DND-41 (cell line): ENCODE data around the gene HEPACAM2.

Experiments
- CTCF ChIP-seq: IDR thresholded peaks from 2 replicates; pipeline ENCODE4 v1.5.1; 2012; ENCODE audit warnings: borderline replicate concordance, low read length, moderate library complexity, mild to moderate bottlenecking; ENCODE audit not compliant: poor library complexity, severe bottlenecking; ENCODE audit errors: extremely low read depth
- EZH2 ChIP-seq: IDR thresholded peaks from 3 replicates; pipeline ENCODE4 v1.6.1; 2012; ENCODE audit warnings: borderline replicate concordance, low read depth, mild to moderate bottlenecking, moderate library complexity, low read length, inconsistent platforms; ENCODE audit not compliant: severe bottlenecking

- TF ChIP-seq CTCF (no peak), EZH2 (no peak)
Observed at GRCh38 chr7:93235541-93235940, 9.3 kb upstream of the HEPACAM2 start.
